ENCODE results near the gene ATP2C2.

Gene ATP2C2

GRCh38 chr16:84423416-84423837 is 55.1 kb downstream of the ATP2C2 start:
- Histone ChIP-seq H3K9me3 (ENCODE audit: control insufficient read depth, low read length) (no peaks in the 10 kb centered on the region), H3K4me1 (ENCODE audit: control insufficient read depth, insufficient read depth, low read length, poor library complexity, severe bottlenecking) (no peaks in the 10 kb centered on the region), H3K27ac (ENCODE audit: low read depth, low read length, severe bottlenecking) (no peak overlapping the region), H3K4me3 (ENCODE audit: extremely low read depth, insufficient read depth, low read length, poor library complexity, severe bottlenecking) (no peak overlapping the region), H3K36me3 (ENCODE audit: control insufficient read depth, insufficient read depth, low read length) (no peaks in the 10 kb centered on the region)
- 84 to 98% methylated on average over 2 to 4 of the region's 4 CpGs for WGBS, 2 experiments (ENCODE audit: insufficient coverage in 2 of 2)

DNA sequence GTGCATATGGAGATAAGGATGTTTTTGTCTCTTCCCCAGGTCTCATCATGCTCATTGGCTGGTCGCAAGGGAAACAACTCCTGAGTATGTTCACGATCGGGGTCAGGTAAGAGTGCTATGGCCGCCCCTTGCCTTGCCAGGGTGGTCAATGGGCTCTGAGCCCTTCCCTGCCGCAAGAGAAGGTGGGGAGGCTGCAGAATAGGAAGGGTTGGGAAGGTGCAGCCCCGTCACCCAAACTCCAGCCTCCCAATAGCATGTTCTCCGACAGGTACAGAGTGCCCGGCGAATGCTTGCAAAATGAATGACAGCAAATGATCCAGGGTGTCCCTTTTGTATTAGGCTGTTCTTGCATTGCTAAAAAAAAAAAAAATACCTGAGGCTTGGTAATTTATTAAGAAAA is 57.4 kb downstream of the ATP2C2 start:
- 90 to 100% methylated on average over 6 of the region's 9 CpGs for WGBS, 2 experiments (ENCODE audit: insufficient coverage in 2 of 2)
- H3K27ac ChIP-seq (ENCODE audit: low read depth, low read length, severe bottlenecking): no peak overlapping the region
- no peak overlapping the region for H3K4me3 ChIP-seq (ENCODE audit: extremely low read depth, insufficient read depth, low read length, poor library complexity, severe bottlenecking)
- no peaks in the 10 kb centered on the region for H3K36me3 ChIP-seq (ENCODE audit: control insufficient read depth, insufficient read depth, low read length)
- no peaks in the 10 kb centered on the region for H3K9me3 ChIP-seq (ENCODE audit: control insufficient read depth, low read length)
- no peaks in the 10 kb centered on the region for H3K4me1 ChIP-seq (ENCODE audit: control insufficient read depth, insufficient read depth, low read length, poor library complexity, severe bottlenecking)

DNA sequence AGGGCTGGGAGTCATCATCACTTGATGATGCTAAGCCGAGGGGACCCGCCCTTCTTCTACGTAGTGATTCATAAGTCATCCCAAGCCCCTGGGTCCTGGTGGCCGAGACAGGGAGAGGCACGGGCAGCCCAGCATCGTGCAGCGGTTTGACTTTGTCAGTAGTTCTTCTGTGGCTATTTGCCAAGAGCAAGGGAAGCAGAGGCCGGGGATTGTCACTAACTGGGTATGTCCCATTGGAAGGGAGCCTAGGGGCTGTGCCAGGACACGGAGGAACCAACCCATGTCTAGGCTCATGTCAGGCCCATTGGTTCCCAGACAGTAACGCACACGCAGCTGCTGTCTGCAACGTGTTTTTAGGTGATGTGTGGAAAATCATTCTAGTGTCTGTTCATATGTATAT is 58.5 kb downstream of the ATP2C2 start:
- WGBS, 2 experiments (ENCODE audit: insufficient coverage in 2 of 2): 92 to 93% methylated on average over 9 of the region's 12 CpGs
- no peaks in the 10 kb centered on the region for H3K4me1 ChIP-seq (ENCODE audit: control insufficient read depth, insufficient read depth, low read length, poor library complexity, severe bottlenecking)
- H3K36me3 ChIP-seq (ENCODE audit: control insufficient read depth, insufficient read depth, low read length): no peaks in the 10 kb centered on the region
- H3K27ac ChIP-seq (ENCODE audit: low read depth, low read length, severe bottlenecking): no peak overlapping the region
- no peak overlapping the region for H3K4me3 ChIP-seq (ENCODE audit: extremely low read depth, insufficient read depth, low read length, poor library complexity, severe bottlenecking)
- H3K9me3 ChIP-seq (ENCODE audit: control insufficient read depth, low read length): no peaks in the 10 kb centered on the region

GRCh38 chr16:84427553-84427952 is 59.2 kb downstream of the ATP2C2 start:
- H3K9me3 ChIP-seq (ENCODE audit: control insufficient read depth, low read length): no peaks in the 10 kb centered on the region
- 85 to 100% methylated on average over 3 to 4 of the region's 8 CpGs for WGBS, 2 experiments (ENCODE audit: insufficient coverage in 2 of 2)
- no peaks in the 10 kb centered on the region for H3K4me1 ChIP-seq (ENCODE audit: control insufficient read depth, insufficient read depth, low read length, poor library complexity, severe bottlenecking)
- H3K4me3 ChIP-seq (ENCODE audit: extremely low read depth, insufficient read depth, low read length, poor library complexity, severe bottlenecking): no peak overlapping the region
- H3K36me3 ChIP-seq (ENCODE audit: control insufficient read depth, insufficient read depth, low read length): no peaks in the 10 kb centered on the region
- H3K27ac ChIP-seq (ENCODE audit: low read depth, low read length, severe bottlenecking): no peak overlapping the region

- Histone ChIP-seq H3K4me3 (ENCODE audit: extremely low read depth, insufficient read depth, low read length, poor library complexity, severe bottlenecking) (no peak overlapping the region), H3K27ac (ENCODE audit: low read depth, low read length, severe bottlenecking) (no peak overlapping the region), H3K4me1 (ENCODE audit: control insufficient read depth, insufficient read depth, low read length, poor library complexity, severe bottlenecking) (no peaks in the 10 kb centered on the region), H3K9me3 (ENCODE audit: control insufficient read depth, low read length) (no peaks in the 10 kb centered on the region), H3K36me3 (ENCODE audit: control insufficient read depth, insufficient read depth, low read length) (no peaks in the 10 kb centered on the region)
- 59 to 67% methylated on average over 4 of the region's 4 CpGs for WGBS, 2 experiments (ENCODE audit: insufficient coverage in 2 of 2)
Measured at GRCh38 chr16:84430860-84431259, 62.5 kb downstream of the ATP2C2 start.

DNA sequence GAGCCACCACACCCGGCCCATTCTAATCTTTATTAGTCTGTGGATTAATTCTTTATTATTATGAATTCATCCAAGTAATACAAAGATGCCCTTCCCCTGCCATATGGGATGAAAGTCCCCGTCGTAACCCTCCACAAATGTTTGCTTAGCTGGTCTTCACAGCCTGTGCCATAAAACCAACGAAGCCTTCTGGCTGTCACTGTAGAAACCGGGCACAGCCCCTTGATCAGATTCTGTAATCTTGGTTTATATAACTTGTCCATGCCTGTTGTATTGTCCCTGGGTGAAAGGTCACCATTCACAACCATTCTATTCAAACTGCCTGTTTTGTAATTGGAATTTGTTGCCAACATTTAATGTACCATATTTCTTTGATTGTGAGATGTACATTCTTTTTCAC is 66.5 kb downstream of the ATP2C2 start:
- H3K27ac ChIP-seq (ENCODE audit: low read depth, low read length, severe bottlenecking): no peak overlapping the region
- H3K4me3 ChIP-seq (ENCODE audit: extremely low read depth, insufficient read depth, low read length, poor library complexity, severe bottlenecking): no peak overlapping the region
- WGBS, 2 experiments (ENCODE audit: insufficient coverage in 2 of 2): 67 to 93% methylated on average over 1 to 4 of the region's 5 CpGs
- H3K9me3 ChIP-seq (ENCODE audit: control insufficient read depth, low read length): no peaks in the 10 kb centered on the region
- no peaks in the 10 kb centered on the region for H3K4me1 ChIP-seq (ENCODE audit: control insufficient read depth, insufficient read depth, low read length, poor library complexity, severe bottlenecking)
- no peaks in the 10 kb centered on the region for H3K36me3 ChIP-seq (ENCODE audit: control insufficient read depth, insufficient read depth, low read length)

DNA sequence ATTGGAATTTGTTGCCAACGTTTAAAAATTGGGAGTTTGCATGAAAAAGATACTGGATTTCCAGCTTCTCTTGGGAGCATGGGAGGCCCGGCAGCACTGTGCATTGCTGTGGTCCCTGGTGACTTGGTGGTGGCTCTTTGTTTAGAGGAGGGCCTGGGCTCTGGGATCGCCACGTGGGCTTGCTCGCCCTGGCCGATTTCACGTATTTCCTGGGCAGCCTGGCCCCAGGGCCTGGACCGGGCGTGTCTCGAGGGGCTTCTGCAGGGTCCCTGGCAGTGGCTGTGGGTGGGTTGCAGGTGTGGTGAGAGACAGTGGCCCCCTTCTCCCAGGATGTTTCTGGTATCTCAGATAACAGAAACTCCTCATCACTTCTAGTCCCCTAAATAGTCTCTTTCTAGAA is 67.9 kb downstream of the ATP2C2 start:
- Histone ChIP-seq H3K4me1 (ENCODE audit: control insufficient read depth, insufficient read depth, low read length, poor library complexity, severe bottlenecking) (no peaks in the 10 kb centered on the region), H3K27ac (ENCODE audit: low read depth, low read length, severe bottlenecking) (no peak overlapping the region), H3K9me3 (ENCODE audit: control insufficient read depth, low read length) (no peaks in the 10 kb centered on the region), H3K4me3 (ENCODE audit: extremely low read depth, insufficient read depth, low read length, poor library complexity, severe bottlenecking) (no peak overlapping the region), H3K36me3 (ENCODE audit: control insufficient read depth, insufficient read depth, low read length) (no peaks in the 10 kb centered on the region)
- WGBS, 2 experiments (ENCODE audit: insufficient coverage in 2 of 2): 84 to 88% methylated on average over 2 to 4 of the region's 10 CpGs

DNA sequence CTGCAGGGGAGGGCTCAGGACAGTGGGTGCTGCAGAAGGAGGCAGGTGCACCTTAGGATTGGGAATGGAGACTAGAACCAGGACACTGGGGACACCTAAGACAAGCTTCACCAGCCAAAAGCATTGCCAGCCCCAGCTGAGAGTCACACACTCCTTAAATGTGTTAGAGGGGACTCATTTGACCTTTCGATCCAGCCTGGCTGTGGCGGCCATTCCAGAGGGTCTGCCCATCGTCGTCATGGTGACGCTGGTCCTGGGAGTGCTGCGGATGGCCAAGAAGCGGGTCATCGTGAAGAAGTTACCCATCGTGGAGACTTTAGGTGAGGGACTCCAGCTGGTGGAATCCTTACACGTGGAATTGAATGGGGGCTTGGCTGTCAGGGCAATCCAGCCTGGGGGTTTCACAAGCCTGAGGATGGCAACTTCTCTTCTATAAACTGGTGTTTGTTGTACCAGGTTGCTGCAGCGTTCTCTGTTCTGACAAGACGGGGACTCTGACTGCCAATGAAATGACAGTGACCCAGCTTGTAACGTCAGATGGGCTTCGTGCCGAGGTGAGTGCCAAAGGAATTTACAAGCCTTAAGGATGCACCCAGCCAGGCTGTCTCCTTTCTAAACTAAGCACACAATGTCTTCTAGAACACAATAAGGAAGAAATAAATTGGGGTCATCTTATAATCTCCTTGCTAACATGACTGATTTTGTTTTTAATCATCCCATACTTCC is 70.8 kb downstream of the ATP2C2 start:
- H3K4me1 ChIP-seq (ENCODE audit: control insufficient read depth, insufficient read depth, low read length, poor library complexity, severe bottlenecking): no peaks in the 10 kb centered on the region
- WGBS, 2 experiments (ENCODE audit: insufficient coverage in 2 of 2): 80 to 81% methylated on average over 10 to 15 of the region's 15 CpGs
- H3K36me3 ChIP-seq (ENCODE audit: control insufficient read depth, insufficient read depth, low read length): no peaks in the 10 kb centered on the region
- H3K27ac ChIP-seq (ENCODE audit: low read depth, low read length, severe bottlenecking): no peak overlapping the region
- H3K9me3 ChIP-seq (ENCODE audit: control insufficient read depth, low read length): no peaks in the 10 kb centered on the region
- H3K4me3 ChIP-seq (ENCODE audit: extremely low read depth, insufficient read depth, low read length, poor library complexity, severe bottlenecking): no peak overlapping the region

GRCh38 chr16:84442416-84443145 is 74.2 kb downstream of the ATP2C2 start:
- Histone ChIP-seq H3K9me3 (ENCODE audit: control insufficient read depth, low read length) (no peaks in the 10 kb centered on the region), H3K4me3 (ENCODE audit: extremely low read depth, insufficient read depth, low read length, poor library complexity, severe bottlenecking) (no peak overlapping the region), H3K4me1 (ENCODE audit: control insufficient read depth, insufficient read depth, low read length, poor library complexity, severe bottlenecking) (no peaks in the 10 kb centered on the region), H3K36me3 (ENCODE audit: control insufficient read depth, insufficient read depth, low read length) (no peaks in the 10 kb centered on the region), H3K27ac (ENCODE audit: low read depth, low read length, severe bottlenecking) (no peak overlapping the region)
- 88 to 92% methylated on average over 18 to 19 of the region's 19 CpGs for WGBS, 2 experiments (ENCODE audit: insufficient coverage in 2 of 2)

DNA sequence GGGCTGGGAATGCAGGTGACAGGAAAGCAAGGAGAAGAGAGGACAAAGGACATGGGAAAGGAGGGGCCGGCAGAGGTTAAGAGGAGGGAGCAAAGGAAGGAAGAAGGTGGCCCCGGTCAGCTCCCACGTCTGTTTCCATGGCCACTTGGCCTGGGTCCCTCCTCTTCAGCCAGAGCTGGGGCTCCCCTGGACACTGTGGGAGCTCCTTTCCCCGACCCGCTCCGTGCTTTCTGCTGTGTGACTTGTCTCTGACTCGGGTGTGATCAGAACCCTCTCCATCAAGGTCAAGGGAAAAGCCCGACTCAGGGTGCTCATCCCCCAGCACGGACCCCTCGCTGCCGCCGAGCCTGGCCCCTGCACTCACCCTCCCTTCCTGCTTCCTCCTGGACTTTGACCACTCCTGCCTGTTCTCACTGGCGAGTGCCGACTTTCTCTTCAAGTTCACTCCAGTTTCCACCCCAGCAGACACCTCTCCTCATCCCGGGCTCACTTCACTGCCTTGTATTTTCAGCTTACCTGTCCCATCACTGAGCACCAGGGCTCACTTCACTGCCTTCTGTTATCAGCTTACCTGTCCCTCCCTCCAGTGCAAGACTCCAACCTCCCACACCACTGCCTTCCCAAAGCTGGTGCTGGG is 74.9 kb downstream of the ATP2C2 start:
- H3K9me3 ChIP-seq (ENCODE audit: control insufficient read depth, low read length): no peaks in the 10 kb centered on the region
- 84 to 86% methylated on average over 9 to 15 of the region's 15 CpGs for WGBS, 2 experiments (ENCODE audit: insufficient coverage in 2 of 2)
- no peak overlapping the region for H3K27ac ChIP-seq (ENCODE audit: low read depth, low read length, severe bottlenecking)
- no peaks in the 10 kb centered on the region for H3K36me3 ChIP-seq (ENCODE audit: control insufficient read depth, insufficient read depth, low read length)
- no peak overlapping the region for H3K4me3 ChIP-seq (ENCODE audit: extremely low read depth, insufficient read depth, low read length, poor library complexity, severe bottlenecking)
- no peaks in the 10 kb centered on the region for H3K4me1 ChIP-seq (ENCODE audit: control insufficient read depth, insufficient read depth, low read length, poor library complexity, severe bottlenecking)

GRCh38 chr16:84444476-84444875 is 76.1 kb downstream of the ATP2C2 start:
- H3K9me3 ChIP-seq (ENCODE audit: control insufficient read depth, low read length): no peaks in the 10 kb centered on the region
- no peak overlapping the region for H3K4me3 ChIP-seq (ENCODE audit: extremely low read depth, insufficient read depth, low read length, poor library complexity, severe bottlenecking)
- 91 to 95% methylated on average over 7 to 8 of the region's 8 CpGs for WGBS, 2 experiments (ENCODE audit: insufficient coverage in 2 of 2)
- H3K27ac ChIP-seq (ENCODE audit: low read depth, low read length, severe bottlenecking): no peak overlapping the region
- no peaks in the 10 kb centered on the region for H3K36me3 ChIP-seq (ENCODE audit: control insufficient read depth, insufficient read depth, low read length)
- no peaks in the 10 kb centered on the region for H3K4me1 ChIP-seq (ENCODE audit: control insufficient read depth, insufficient read depth, low read length, poor library complexity, severe bottlenecking)
